A673 (cell line): Measurements from ENCODE around the gene IFNA5. TPM values are rescaled to one million over a fixed set of nuclear protein-coding genes. Genes with fewer than 3 reads are reported as not detected.

ENCODE experiments used
- BruUV-seq: library from RNA; stranded (reverse); fragments of 400-500 nt; replicated peaks from 2 replicates; lab custom pipeline; 2021; lab: Mats Ljungman, UMichigan
- CTCF ChIA-PET: fragments of 300-600 bp; sonication (Branson Sonifier 250); formaldehyde crosslinking; loops from one replicate; lab custom pipeline; 2022; ENCODE audit warnings: antibody characterized with exemption; lab: Charles Lee
- POLR2A ChIA-PET: fragments of 300-600 bp; sonication (Branson Sonifier 250); formaldehyde crosslinking; loops from one replicate; lab custom pipeline; 2022; ENCODE audit warnings: antibody characterized with exemption; ENCODE audit not compliant: low non-redundant PET; lab: Charles Lee
- DNase-seq: peaks from one replicate; pipeline ENCODE4 v3.0.0-alpha.2; 2015; ENCODE audit warnings: low spot score
- H3K27ac ChIP-seq: fragments of 200-600 bp; sonication (generic); 2 replicates; pipeline ENCODE4 v1.5.1; 2016; ENCODE audit warnings: mixed run types, low read depth, mild to moderate bottlenecking, mixed read lengths, antibody characterized with exemption, low read length; ENCODE audit not compliant: poor library complexity, severe bottlenecking
- H3K27me3 ChIP-seq: fragments of 200-600 bp; sonication (generic); replicated peaks from 2 replicates; pipeline ENCODE4 v1.6.1; 2017; ENCODE audit warnings: mixed run types, low read depth, mild to moderate bottlenecking, mixed read lengths, antibody characterized with exemption, low read length; ENCODE audit not compliant: insufficient read depth, poor library complexity
- H3K36me3 ChIP-seq: fragments of 200-600 bp; sonication (generic); 2 replicates; pipeline ENCODE4 v1.6.1; 2016; ENCODE audit warnings: mixed run types, mild to moderate bottlenecking, mixed read lengths, antibody characterized with exemption, low read length; ENCODE audit not compliant: insufficient read depth, poor library complexity, severe bottlenecking
- H3K4me1 ChIP-seq: fragments of 200-600 bp; sonication (generic); 2 replicates; pipeline ENCODE4 v1.6.1; 2017; ENCODE audit warnings: mixed run types, mild to moderate bottlenecking, mixed read lengths, antibody characterized with exemption, low read length; ENCODE audit not compliant: insufficient read depth, poor library complexity, severe bottlenecking
- H3K4me3 ChIP-seq: fragments of 200-600 bp; sonication (generic); 2 replicates; pipeline ENCODE4 v1.5.1; 2016; ENCODE audit warnings: low read depth, mixed run types, mild to moderate bottlenecking, mixed read lengths, low read length; ENCODE audit not compliant: poor library complexity, severe bottlenecking
- H3K9me3 ChIP-seq: fragments of 200-600 bp; sonication (generic); 2 replicates; pipeline ENCODE4 v1.6.1; 2016; ENCODE audit warnings: mixed run types, low read depth, mild to moderate bottlenecking, mixed read lengths, antibody characterized with exemption, low read length; ENCODE audit not compliant: poor library complexity, severe bottlenecking
- EZH2 ChIP-seq: fragments of 200-600 bp; sonication (generic); IDR thresholded peaks from 2 replicates; pipeline ENCODE4 v1.6.1; 2017; ENCODE audit warnings: borderline replicate concordance, low read depth, mild to moderate bottlenecking, mixed read lengths, antibody characterized with exemption, low read length; ENCODE audit not compliant: poor library complexity, severe bottlenecking
- intact Hi-C: fragments of 100-400 bp; cut with micrococcal nuclease; formaldehyde crosslinking; loops from one replicate; pipeline ENCODE4 v1.10.0; 2022; ENCODE audit not compliant: unreplicated experiment
- total RNA-seq: library from RNA; stranded (reverse); gene quantifications from 2 replicates; pipeline ENCODE4 v1.2.3, GENCODE V29; 2021
- TF ChIP-seq, protein P1 (sequence below): fragments of 300-800, 200-600 bp; sonication (generic); conservative IDR thresholded peaks from 2 replicates; pipeline ENCODE4 v1.5.1; 2017; ENCODE audit warnings: low read depth, mild to moderate bottlenecking, antibody characterized with exemption, low read length, moderate library complexity, mixed read lengths

The IFNA5 gene
- total RNA-seq, 1 experiment from 2014 or later: not detected

DNA sequence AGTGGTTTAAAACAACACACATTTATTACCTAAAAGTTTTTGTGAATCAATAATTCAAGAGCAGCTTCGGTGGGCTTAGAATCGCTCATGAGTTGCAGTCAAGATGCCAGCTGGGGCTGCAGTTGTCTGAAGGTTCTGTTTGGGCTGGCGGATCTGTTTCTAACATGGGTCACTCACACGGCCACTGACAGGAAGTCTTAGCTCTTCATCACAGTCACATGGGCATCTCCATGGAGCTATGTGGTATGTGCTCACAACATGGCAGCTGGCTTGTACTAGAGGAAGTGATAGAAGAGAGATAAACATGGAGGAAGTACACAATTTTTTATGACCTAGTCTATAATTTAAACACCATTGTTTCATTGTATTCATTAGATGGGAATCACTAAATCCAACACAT, 18.9 kb upstream of the IFNA5 start:
- Histone ChIP-seq H3K9me3 (no peaks in the 10 kb centered on the region), H3K27me3 (no peaks in the 10 kb centered on the region), H3K4me3 (no peak overlapping the region), H3K4me1 (no peaks in the 10 kb centered on the region), H3K36me3 (no peaks in the 10 kb centered on the region), H3K27ac (no peak overlapping the region)
- BruUV-seq: no TSS peak
- ChIA-PET CTCF (no interaction called here), POLR2A (no interaction called here)
- TF ChIP-seq EZH2: no peak
- TF ChIP-seq, protein P1, sequence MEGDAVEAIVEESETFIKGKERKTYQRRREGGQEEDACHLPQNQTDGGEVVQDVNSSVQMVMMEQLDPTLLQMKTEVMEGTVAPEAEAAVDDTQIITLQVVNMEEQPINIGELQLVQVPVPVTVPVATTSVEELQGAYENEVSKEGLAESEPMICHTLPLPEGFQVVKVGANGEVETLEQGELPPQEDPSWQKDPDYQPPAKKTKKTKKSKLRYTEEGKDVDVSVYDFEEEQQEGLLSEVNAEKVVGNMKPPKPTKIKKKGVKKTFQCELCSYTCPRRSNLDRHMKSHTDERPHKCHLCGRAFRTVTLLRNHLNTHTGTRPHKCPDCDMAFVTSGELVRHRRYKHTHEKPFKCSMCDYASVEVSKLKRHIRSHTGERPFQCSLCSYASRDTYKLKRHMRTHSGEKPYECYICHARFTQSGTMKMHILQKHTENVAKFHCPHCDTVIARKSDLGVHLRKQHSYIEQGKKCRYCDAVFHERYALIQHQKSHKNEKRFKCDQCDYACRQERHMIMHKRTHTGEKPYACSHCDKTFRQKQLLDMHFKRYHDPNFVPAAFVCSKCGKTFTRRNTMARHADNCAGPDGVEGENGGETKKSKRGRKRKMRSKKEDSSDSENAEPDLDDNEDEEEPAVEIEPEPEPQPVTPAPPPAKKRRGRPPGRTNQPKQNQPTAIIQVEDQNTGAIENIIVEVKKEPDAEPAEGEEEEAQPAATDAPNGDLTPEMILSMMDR: no peak
- intact Hi-C loops: loop anchor here (5.0 kb wide), 1 partner anchor 78 kb away; no protein-coding TSS in a partner anchor
- DNase-seq: no peak

DNA sequence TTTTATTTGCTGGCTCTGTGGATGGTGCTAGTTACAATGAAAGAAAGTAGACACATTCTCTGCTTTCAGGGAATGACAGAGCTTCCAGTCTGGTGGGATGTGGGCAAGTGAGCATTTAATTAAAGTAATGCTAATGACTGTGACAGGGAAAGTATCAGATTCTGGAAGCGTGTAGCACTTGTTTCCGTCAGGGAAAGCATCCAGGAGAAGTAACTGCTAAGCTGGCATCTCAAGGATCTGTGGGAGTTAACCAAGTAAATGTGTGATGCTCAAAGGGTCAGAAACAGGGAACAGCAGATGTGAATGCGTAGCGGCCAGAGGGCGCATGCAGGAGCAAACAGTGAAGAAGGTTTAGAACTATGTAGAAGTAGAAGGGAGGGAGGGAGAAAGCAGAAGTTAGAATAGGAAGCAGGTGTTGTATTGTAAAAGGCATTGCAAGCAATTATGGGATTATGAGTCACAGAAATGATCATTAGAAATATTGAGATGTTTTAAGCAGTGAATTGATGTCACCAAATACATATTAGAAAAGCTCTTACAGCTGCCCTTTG, 17.9 kb upstream of the IFNA5 start:
- TF ChIP-seq, protein P1: no peak
- TF ChIP-seq EZH2: no peak
- Histone ChIP-seq H3K4me3 (no peak overlapping the region), H3K27me3 (no peaks in the 10 kb centered on the region), H3K4me1 (no peaks in the 10 kb centered on the region), H3K27ac (no peak overlapping the region), H3K9me3 (no peaks in the 10 kb centered on the region), H3K36me3 (no peaks in the 10 kb centered on the region)
- CTCF ChIA-PET: no interaction called here
- intact Hi-C loops: loop anchor here (5.0 kb wide), 1 partner anchor 79 kb away; no protein-coding TSS in a partner anchor
- DNase-seq: no peak
- POLR2A ChIA-PET: no interaction called here
- no TSS peak for BruUV-seq

DNA sequence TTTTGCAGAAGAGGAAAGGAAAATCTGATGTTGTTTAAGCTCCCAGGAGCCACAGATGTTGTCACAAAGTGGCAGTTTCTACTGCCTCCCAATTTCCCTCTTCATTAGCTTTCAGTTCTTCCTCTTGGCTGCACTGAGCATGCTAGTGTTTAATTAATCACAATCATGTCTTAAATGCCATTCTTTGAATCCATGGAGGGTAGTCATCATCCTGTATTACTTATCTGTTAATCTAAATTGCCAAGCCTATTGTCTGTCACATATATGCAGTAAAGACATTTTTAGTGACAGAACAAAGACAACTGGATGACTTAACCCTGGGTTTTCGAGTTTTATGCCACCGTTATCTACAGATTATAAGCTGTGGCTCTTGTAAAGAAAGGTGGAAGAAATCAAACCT, 15.4 kb upstream of the IFNA5 start:
- ChIA-PET CTCF (no interaction called here), POLR2A (no interaction called here)
- no peak for DNase-seq
- H3K36me3 ChIP-seq: no peaks in the 10 kb centered on the region
- H3K27ac ChIP-seq: no peak overlapping the region
- H3K4me1 ChIP-seq: no peaks in the 10 kb centered on the region
- no peaks in the 10 kb centered on the region for H3K9me3 ChIP-seq
- no peak for TF ChIP-seq EZH2
- TF ChIP-seq, protein P1: no peak
- intact Hi-C loops: loop anchor here (5.0 kb wide), 1 partner anchor 82 kb away; no protein-coding TSS in a partner anchor
- H3K27me3 ChIP-seq: peaks cover 5% of the 10 kb centered on the region
- BruUV-seq: no TSS peak
- H3K4me3 ChIP-seq: no peak overlapping the region
